ENCODE measurements around the gene YIPF1.
"Not testable (repeated sequence)": the region's sequence is repeated elsewhere in the genome, so short reads cannot be mapped to it uniquely, and the experiment has no call there.

The YIPF1 gene

DNA sequence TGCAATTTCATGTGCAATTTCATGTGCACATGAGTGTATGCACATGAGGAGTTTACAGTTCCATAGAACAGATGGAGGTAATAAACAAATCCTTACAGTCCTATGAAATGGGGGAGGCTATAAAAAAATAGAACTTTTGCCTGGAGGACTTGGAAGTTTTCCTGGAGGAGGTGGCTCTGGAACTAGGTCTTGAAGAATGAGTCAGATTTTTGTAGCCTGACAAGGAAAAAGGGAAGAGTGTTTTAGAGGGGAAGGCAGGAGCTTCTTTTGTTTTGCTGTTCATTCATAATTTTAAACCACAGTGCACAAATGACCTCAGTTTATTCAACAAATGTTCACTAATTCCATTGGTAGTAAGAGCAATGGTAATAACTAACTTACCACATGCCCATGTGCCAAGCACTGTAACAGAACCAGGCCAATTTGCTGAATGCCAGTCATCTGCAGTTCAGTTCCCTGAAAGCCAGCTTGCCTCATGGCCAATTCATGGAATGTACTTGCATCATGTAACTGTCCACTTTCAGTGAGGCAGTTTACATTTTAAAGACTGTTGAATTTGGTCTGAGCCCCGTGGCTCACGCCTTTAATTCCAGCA lies 7.1 kb upstream of the YIPF1 start:
- FAIRE-seq (no peak), DNase-seq (ENCODE audit: extremely low spot score, insufficient read length, low read depth) (no peak)

- FAIRE-seq (no peak), DNase-seq (ENCODE audit: extremely low spot score, insufficient read length, low read depth) (no peak)
These were observed 5.8 kb upstream of the YIPF1 start for GRCh38 chr1:53895421-53895820.

GRCh38 chr1:53894644-53895043 lies 5.0 kb upstream of the YIPF1 start:
- FAIRE-seq, result no peak
- no peak for DNase-seq (ENCODE audit: extremely low spot score, insufficient read length, low read depth)

GRCh38 chr1:53893999-53894636 lies 4.5 kb upstream of the YIPF1 start, which contains the start of gene DIO1:
Gene DIO1, plus strand, starts transcription at chr1:53894187. Its CDS starts 24 bp downstream, at chr1:53894211.
- FAIRE-seq (no peak), DNase-seq (ENCODE audit: extremely low spot score, insufficient read length, low read depth) (no peak)

- no peak for DNase-seq (ENCODE audit: extremely low spot score, insufficient read length, low read depth)
- FAIRE-seq, result no peak
These were observed 3.3 kb upstream of the YIPF1 start for GRCh38 chr1:53892911-53893310.

- DNase-seq (ENCODE audit: extremely low spot score, insufficient read length, low read depth) (no peak), FAIRE-seq (no peak)
These were observed 2.1 kb upstream of the YIPF1 start for GRCh38 chr1:53891678-53892077.

DNA sequence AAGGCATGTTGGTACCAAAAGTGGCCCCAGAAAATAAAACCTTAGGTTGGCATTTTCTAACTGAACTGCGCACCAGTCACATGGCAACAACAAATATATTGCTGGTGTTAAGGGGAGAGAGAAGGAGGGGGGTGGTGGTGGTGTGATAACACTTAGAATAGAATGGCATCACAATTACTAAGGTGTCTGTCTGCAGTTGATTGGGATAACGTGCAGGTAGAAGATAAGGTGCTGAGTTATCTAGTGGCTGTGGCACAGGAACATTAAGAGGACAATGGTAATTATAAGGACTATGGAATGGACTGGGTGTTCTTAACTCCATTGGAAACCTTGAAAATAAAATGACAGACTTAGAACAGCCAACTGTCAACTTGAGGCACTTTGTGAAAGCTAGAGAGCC lies 1.4 kb upstream of the YIPF1 start:
- DNase-seq (ENCODE audit: extremely low spot score, insufficient read length, low read depth), result no peak
- no peak for FAIRE-seq

DNA sequence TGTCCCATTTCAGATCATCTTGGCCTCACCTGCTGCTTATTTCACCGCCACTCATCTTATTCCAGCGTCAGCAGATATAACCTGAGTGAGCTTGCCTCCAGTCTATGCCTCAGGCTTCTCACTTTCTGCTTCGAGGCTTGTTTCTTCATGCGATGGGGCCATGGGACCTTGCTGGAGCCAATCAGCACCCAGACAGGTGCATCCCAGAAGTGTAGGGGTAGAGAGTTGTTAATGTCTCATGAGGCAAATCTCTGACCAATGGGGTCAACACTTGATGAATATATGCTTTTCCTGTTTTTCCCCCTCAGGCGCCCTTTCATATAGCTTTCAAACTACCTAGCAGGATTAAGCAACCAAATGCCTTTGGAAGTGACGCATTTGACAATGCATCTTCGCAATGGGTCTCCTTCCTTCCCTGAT lies 935 bp upstream of the YIPF1 start:
- FAIRE-seq, result no peak

DNA sequence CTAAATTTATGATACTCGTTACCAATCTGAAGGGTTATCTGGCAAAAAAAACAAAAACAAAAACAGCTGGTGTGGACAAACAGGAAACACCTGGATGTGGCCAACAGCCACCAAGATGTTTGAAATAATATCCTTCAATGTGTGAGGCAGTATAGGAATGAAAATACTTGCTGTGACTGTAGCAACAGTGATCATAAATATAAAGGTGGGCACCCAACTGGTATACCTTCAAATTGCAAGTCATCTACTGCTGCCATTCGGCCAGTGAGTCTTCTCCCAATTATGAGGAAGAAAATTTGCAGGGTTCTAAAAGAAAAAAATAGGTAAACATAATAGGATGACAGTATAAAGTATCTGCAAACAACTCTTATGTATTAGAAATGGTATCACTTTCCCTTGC lies 916 bp downstream of the YIPF1 start:
- FAIRE-seq (no peak), DNase-seq (ENCODE audit: extremely low spot score, insufficient read length, low read depth) (no peak)

More for the DNA sequence above, 935 bp upstream of the YIPF1 start:
- DNase-seq (ENCODE audit: extremely low spot score, insufficient read length, low read depth), result no peak

DNA sequence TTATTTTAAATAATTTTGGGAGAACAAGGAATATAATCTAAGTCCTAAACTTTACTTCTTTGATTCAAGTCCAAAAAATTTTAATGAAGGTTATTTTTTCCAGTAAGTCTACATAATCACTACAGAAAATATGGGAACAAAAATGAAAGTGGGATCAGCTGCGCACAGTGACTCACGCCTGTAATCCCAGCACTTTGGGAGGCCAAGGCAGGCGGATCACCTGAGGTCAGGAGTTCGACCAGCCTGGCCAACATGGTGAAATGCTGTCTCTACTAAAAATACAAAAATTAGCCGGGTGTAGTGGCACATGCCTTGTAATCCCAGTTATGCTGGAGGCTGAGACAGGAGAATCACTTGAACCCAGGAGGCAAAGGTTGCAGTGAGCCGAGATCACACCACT lies 6.0 kb downstream of the YIPF1 start:
- DNase-seq (ENCODE audit: extremely low spot score, insufficient read length, low read depth); FAIRE-seq: not testable (repeated sequence)

DNA sequence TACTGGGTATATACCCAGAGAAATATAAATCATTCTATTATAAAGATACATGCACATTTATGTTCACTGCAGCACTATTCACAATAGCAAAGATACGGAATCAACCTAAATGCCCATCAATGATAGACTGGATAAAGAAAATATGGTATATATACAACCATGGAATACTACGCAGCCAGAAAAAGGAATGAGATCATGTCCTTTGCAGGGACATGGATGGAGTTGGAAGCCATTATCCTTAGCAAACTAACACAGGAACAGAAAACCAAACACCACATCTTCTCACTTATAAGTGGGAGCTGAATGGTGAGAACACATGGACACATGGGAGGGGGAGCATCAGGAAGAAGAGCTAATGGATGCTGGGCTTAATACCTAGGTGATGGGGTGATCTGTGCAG lies 7.7 kb downstream of the YIPF1 start:
- not testable (repeated sequence) for FAIRE-seq; DNase-seq (ENCODE audit: extremely low spot score, insufficient read length, low read depth)

DNA sequence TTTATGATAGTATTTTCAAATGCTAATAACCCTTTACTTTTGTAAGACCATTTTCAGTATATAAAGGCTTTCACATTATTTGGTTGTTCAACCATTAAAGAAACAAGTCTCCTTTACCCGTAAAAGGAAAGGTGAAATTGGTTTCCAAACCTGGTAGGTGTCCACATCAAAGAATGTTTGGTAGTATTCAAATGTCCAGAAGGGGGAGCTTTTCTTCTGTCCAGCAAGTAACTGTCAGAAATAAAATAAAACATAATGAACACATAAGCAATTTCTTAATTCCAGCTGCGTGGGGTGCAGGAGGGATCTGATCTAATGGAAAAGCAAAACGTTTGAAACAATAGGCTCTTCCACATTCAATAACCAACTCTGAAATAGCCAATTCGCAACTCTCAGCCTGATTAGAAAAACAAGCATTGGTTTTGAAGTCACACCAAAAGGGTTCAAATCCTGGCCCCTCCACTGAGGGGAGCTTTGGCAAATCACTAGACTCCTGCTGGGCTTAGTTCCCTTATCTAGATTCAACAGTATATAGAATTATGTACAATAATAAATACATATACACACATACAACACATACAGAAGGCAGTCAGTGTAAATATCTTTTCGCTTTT lies 11.0 kb downstream of the YIPF1 start:
- peak; percentile 72 for FAIRE-seq

DNA sequence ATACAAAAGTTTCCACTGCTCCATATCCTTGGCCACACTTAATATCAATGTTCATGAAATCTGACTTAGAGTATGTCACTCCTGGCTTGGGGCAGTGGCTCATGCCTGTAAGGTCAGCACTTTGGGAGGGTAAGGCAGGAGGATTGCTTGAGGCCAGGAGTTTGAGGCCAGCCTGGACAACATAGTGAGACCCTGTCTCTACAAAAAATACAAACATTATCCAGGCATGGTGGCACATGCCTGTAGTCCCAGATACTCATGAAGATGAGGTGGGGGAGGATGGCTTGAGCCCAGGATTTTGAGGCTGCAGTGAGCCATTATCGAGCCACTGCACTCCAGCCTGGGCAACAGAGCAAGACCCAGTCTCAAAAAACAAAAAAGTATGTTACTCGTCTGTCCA lies 14.4 kb downstream of the YIPF1 start:
- DNase-seq (ENCODE audit: extremely low spot score, insufficient read length, low read depth); FAIRE-seq: not testable (repeated sequence)

More for the DNA sequence above, 11.0 kb downstream of the YIPF1 start:
- no peak for DNase-seq (ENCODE audit: extremely low spot score, insufficient read length, low read depth)

DNA sequence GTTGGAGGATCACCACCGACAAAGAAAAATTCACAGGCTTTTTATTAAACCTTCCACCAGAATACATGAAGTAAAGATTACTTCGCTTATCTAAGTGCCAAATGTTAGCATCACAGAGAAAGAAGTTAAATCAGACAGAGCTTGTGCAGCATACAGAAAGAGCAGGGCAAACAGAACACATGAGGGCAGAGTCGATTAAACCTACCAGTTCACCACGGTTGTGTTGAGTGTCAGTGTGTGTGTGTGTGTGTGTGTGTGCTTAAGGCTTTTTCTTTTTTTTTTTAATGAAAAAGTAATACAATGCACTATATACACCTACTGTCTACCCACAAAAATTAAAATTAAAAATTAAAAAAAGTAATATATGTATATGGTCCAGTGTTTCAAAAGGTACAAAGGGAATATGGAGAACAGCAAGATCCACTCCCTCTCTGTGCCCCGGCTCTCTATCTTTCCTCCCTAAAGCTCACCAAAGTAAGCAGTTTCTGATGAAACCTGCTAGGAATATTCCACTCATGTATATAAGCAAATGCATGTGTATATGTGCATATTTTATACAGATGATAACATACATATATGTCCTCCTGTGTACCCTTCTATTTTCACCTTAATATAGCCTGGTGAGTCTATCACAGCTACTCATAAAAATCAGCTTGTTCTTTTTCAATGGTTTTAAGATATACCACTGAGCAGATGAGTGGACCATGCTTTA lies 17.7 kb downstream of the YIPF1 start:
- FAIRE-seq (no peak), DNase-seq (ENCODE audit: extremely low spot score, insufficient read length, low read depth) (no peak)

- DNase-seq (ENCODE audit: extremely low spot score, insufficient read length, low read depth) (no peak), FAIRE-seq (no peak)
These were observed 18.4 kb downstream of the YIPF1 start for GRCh38 chr1:53871221-53871620.

DNA sequence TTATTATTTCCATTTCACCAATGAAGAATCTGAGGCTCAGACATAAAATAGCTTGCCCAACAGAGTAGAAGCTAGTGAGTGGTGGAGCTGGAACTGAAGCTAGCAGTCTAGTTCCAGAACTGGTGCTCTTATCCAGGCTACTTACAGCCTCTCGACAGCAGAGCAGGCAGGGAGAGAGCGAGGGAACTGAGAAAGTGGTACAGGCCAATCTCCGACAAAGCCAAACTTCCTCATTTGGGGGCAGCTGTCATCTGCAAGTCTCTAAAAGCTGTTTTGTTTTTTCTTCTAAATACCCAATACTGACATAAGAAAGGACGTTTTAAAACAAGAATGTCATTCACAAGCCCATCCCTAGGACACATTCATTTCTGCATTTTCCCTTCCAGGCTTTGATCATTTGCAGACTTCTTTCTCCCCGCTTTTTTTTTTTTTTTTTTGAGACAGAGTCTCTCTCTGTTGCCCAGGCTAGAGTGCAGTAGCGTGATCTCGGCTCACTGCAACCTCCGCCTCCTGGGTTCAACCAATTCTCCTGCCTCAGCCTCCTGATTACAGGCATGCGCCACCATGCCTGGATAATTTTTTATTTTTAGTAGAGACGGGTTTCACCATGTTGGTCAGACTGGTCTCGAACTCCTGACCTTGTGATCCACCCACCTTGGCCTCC lies 20.0 kb downstream of the YIPF1 start:
- peak; percentile 72 for FAIRE-seq
- DNase-seq (ENCODE audit: extremely low spot score, insufficient read length, low read depth), result no peak

DNA sequence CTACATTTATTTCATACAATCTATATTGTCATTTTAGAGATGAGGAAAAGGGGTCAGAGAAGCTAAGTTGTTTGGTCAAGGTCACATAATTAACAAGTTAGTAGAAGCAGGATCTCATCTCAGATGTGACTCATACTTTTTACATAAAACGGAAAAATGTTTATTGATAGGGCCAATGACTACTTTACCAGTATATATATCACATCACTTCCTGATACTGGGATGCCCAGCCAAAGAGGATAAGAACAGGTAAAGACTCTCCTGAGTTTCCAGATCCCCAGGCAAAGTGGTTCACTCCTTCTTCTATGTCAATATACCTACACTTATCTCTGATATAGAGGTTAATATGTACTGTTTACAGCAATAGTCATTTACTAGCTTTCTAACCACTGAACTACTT lies 21.0 kb downstream of the YIPF1 start:
- no peak for FAIRE-seq
- no peak for DNase-seq (ENCODE audit: extremely low spot score, insufficient read length, low read depth)

- FAIRE-seq (no peak), DNase-seq (ENCODE audit: extremely low spot score, insufficient read length, low read depth) (no peak)
These were observed 27.1 kb downstream of the YIPF1 start for GRCh38 chr1:53862507-53862906.

- DNase-seq (ENCODE audit: extremely low spot score, insufficient read length, low read depth) (peak; percentile 22), FAIRE-seq (peak; percentile 87)
These were observed 28.6 kb downstream of the YIPF1 start for GRCh38 chr1:53860967-53861411.

DNA sequence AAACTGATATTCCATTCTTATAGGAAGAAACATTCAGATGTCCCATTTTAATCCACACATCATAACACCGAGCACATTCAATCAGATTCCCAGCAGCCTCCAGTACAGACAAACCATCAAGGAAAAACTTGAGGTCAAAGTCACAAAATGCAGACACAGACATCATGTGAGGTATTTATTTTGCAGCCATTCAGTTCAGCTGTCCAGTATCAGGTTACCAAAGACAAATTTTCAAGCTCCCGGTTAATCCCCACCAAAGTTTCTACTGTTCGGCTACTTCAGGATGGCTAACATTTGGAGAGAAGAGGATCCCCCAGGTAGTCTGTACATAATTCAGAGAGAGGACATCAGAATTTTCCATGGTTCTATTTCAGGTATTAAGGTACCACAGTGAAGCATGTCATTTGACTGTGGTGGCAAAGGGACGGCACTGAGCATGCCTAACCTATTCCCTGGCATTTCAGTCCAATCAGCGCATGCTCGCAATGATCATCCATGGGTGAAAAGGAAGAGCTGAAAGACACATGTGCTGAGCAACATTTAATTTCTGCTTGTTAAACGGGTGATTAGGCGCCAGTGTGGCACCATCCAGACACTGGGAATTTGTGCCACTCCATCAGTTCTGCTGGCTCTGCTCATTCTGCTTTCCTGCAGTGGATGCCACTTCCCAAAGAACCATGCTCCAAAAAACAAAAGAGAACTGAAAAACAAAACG lies 37.9 kb downstream of the YIPF1 start:
- DNase-seq (ENCODE audit: extremely low spot score, insufficient read length, low read depth) (no peak), FAIRE-seq (no peak)

All from GM18507 (cell line).